Liver (tissue), 9 donors: ENCODE measurements around the gene NKTR. TPM values are rescaled to one million over a fixed set of nuclear protein-coding genes. Genes with fewer than 3 reads are reported as not detected.

ENCODE experiments used
- DNase-seq: peaks from one replicate; pipeline ENCODE4 v3.0.0-alpha.2; 2017; ENCODE audit warnings: low spot score
- H3K27ac ChIP-seq, 2 donors: one replicate each; pipeline ENCODE4 v1.7.0; 2013; ENCODE audit warnings: inconsistent platforms in 2 of 2, low read length in 2 of 2, control low read depth in 1 of 2, low read depth in 1 of 2, mild to moderate bottlenecking in 1 of 2
- H3K27me3 ChIP-seq, 4 donors: one replicate each; pipeline versions ENCODE4 v1.6.1 to v1.7.0; 2013; ENCODE audit warnings: low read length in 3 of 4, inconsistent platforms in 1 of 4, mild to moderate bottlenecking in 1 of 4, moderate library complexity in 1 of 4; ENCODE audit not compliant: control insufficient read depth in 4 of 4, insufficient read depth in 4 of 4
- H3K36me3 ChIP-seq, 4 donors: one replicate each; pipeline versions ENCODE4 v1.6.1 to v1.7.0; 2013; ENCODE audit warnings: low read length in 3 of 4, mild to moderate bottlenecking in 3 of 4, low read depth in 1 of 4, moderate library complexity in 1 of 4; ENCODE audit not compliant: control insufficient read depth in 4 of 4, insufficient read depth in 3 of 4
- H3K4me1 ChIP-seq, 4 donors: one replicate each; pipeline versions ENCODE4 v1.6.1 to v1.7.0; 2013; ENCODE audit warnings: low read length in 3 of 4, mild to moderate bottlenecking in 3 of 4, moderate library complexity in 1 of 4; ENCODE audit not compliant: control insufficient read depth in 4 of 4, insufficient read depth in 4 of 4
- H3K4me3 ChIP-seq, 3 donors: one replicate each; pipeline versions ENCODE4 v1.6.1 to v1.7.0; 2013; ENCODE audit warnings: low read length in 3 of 3, control low read depth in 1 of 3, low read depth in 1 of 3, mild to moderate bottlenecking in 1 of 3
- H3K9ac ChIP-seq, 2 donors: one replicate each; pipeline ENCODE4 v1.7.0; 2013; ENCODE audit warnings: low read length in 2 of 2, mild to moderate bottlenecking in 2 of 2, moderate library complexity in 2 of 2, control low read depth in 1 of 2, low read depth in 1 of 2
- H3K9me3 ChIP-seq, 4 donors: one replicate each; pipeline versions ENCODE4 v1.6.1 to v1.7.0; 2013; ENCODE audit warnings: low read length in 3 of 4; ENCODE audit not compliant: control insufficient read depth in 4 of 4
- ATF3 ChIP-seq: IDR thresholded peaks from 2 replicates; pipeline ENCODE4 v1.6.1; 2016; ENCODE audit warnings: antibody characterized with exemption
- CTCF ChIP-seq: fragments of 150-350 bp; IDR thresholded peaks from 2 replicates; pipeline ENCODE4 v1.5.1; 2017; ENCODE audit warnings: improper control_type of control experiment, low read depth, low read length; ENCODE audit not compliant: missing input control
- FOXA1 ChIP-seq: IDR thresholded peaks from 2 replicates; pipeline ENCODE4 v1.6.1; 2016; ENCODE audit warnings: antibody characterized with exemption
- FOXA2 ChIP-seq: IDR thresholded peaks from 2 replicates; pipeline ENCODE4 v1.6.1; 2016; ENCODE audit warnings: antibody characterized with exemption
- GABPA ChIP-seq, 2 donors: IDR thresholded peaks in 1 of 2; conservative IDR thresholded peaks in 1 of 2; 2 replicates each; pipeline ENCODE4 v1.6.1; 2016; ENCODE audit warnings: antibody characterized with exemption in 2 of 2, mild to moderate bottlenecking in 1 of 2, moderate library complexity in 1 of 2
- HNF4A ChIP-seq, 2 donors: conservative IDR thresholded peaks; 2 replicates each; pipeline ENCODE4 v1.6.1; 2016; ENCODE audit warnings: antibody characterized with exemption in 2 of 2, mild to moderate bottlenecking in 2 of 2
- HNF4G ChIP-seq: IDR thresholded peaks from 2 replicates; pipeline ENCODE4 v1.6.1; 2016; ENCODE audit warnings: antibody characterized with exemption
- JUND ChIP-seq, 2 donors: IDR thresholded peaks; 2 replicates each; pipeline ENCODE4 v1.6.1; 2016; ENCODE audit warnings: antibody characterized with exemption in 2 of 2
- MAX ChIP-seq: IDR thresholded peaks from 2 replicates; pipeline ENCODE4 v1.6.1; 2016; ENCODE audit warnings: antibody characterized with exemption
- NR2F2 ChIP-seq: IDR thresholded peaks from 2 replicates; pipeline ENCODE4 v1.6.1; 2016; ENCODE audit warnings: antibody characterized with exemption
- RAD21 ChIP-seq, 2 donors: IDR thresholded peaks; 2 replicates each; pipeline ENCODE4 v1.6.1; 2016; ENCODE audit warnings: antibody characterized with exemption in 2 of 2, mild to moderate bottlenecking in 2 of 2
- REST ChIP-seq: IDR thresholded peaks from 2 replicates; pipeline ENCODE4 v1.6.1; 2016; ENCODE audit warnings: antibody characterized with exemption, mild to moderate bottlenecking
- RXRA ChIP-seq, 2 donors: IDR thresholded peaks; 2 replicates each; pipeline ENCODE4 v1.6.1; 2017 to 2018; ENCODE audit warnings: antibody characterized with exemption in 2 of 2, mild to moderate bottlenecking in 1 of 2
- ZBTB33 ChIP-seq: IDR thresholded peaks from 2 replicates; pipeline ENCODE4 v1.6.1; 2016; ENCODE audit warnings: antibody characterized with exemption
- WGBS: extraction: QIAGEN DNeasy Blood & Tissue Kit; methylation state at CpG from one replicate; pipeline ENCODE4 v1.1.7; 2013; 5-methylcytosine and 5-hydroxymethylcytosine counted together
- polyA plus RNA-seq, 2 donors: library from polyadenylated mRNA; stranded (reverse) in 1 of 2; unstranded in 1 of 2; fragments of 200-250 nt in 1 of 2; fragments of >200 nt in 1 of 2; fragmentation: Nextera tagmentation in 1 of 2; extraction: Ambion mirVana in 1 of 2; gene quantifications; one replicate each; pipeline versions ENCODE4 v1.2.1 to v1.2.3, GENCODE V29; 2013 to 2015
- total RNA-seq, 2 donors: library from RNA; depleted of rRNA; stranded (reverse); fragments of >200 nt; gene quantifications; one replicate each; pipeline ENCODE4 v1.2.3, GENCODE V29; 2014
- donor health status: healthy.
- donor health status: healthy.
- donor health status: healthy.
- donor health status: healthy.
- donor health status: healthy.

NKTR gene
- total and polyA plus RNA-seq, 4 donors, result 5.8 to 75.5 (median 28.1) TPM

GRCh38 chr3:42652251-42652610, 51.7 kb downstream of the NKTR start (continued):
- TF ChIP-seq ZBTB33, result no peak
- TF ChIP-seq HNF4G, result no peak
- TF ChIP-seq CTCF, result no peak

- Histone ChIP-seq H3K9ac (no peak overlapping the region), H3K27ac (peak overlapping the region; percentile 3 to 5), H3K4me3 (peak overlapping the region in 1 of 3 donors; percentile 89), H3K36me3 (peaks cover 0 to 8% (median 4%) of the 10 kb centered on the region in 4 donors), H3K27me3 (no peaks in the 10 kb centered on the region), H3K4me1 (peaks cover 5 to 15% (median 11%) of the 10 kb centered on the region in 4 donors), H3K9me3 (no peaks in the 10 kb centered on the region)
- peak; percentile 34 for DNase-seq
- WGBS, result 63% methylated on average over 7 of the region's 7 CpGs
- TF ChIP-seq HNF4A (conservative IDR thresholded peaks at IDR 0.05) (no peak), JUND (IDR thresholded peaks at IDR 0.05) (peak in 1 of 2 donors; percentile 9)
These were observed 52.3 kb downstream of the NKTR start for GRCh38 chr3:42652611-42653302.

GRCh38 chr3:42653303-42653559, 52.7 kb downstream of the NKTR start:
- H3K9ac ChIP-seq, result no peak overlapping the region
- H3K27me3 ChIP-seq, result no peaks in the 10 kb centered on the region
- peaks cover under 1 to 5% (median 3%) of the 10 kb centered on the region in 4 donors for H3K36me3 ChIP-seq
- 59% methylated on average over 3 of the region's 3 CpGs for WGBS
- H3K27ac ChIP-seq, result peak overlapping the region; percentile 3 to 5
- TF ChIP-seq NR2F2 (no peak), FOXA2 (no peak), ZBTB33 (no peak), RXRA (IDR thresholded peaks at IDR 0.05) (no peak), JUND (IDR thresholded peaks at IDR 0.05) (no peak), ATF3 (no peak), CTCF (no peak), MAX (no peak), HNF4G (no peak), RAD21 (IDR thresholded peaks at IDR 0.05) (no peak), REST (no peak), HNF4A (conservative IDR thresholded peaks at IDR 0.05) (no peak), FOXA1 (no peak), GABPA (IDR thresholded peaks at IDR 0.05 in 1 of 2, conservative IDR thresholded peaks at IDR 0.05 in 1 of 2) (no peak)
- peak overlapping the region in 1 of 3 donors; percentile 89 for H3K4me3 ChIP-seq
- peaks cover 5 to 15% (median 11%) of the 10 kb centered on the region in 4 donors for H3K4me1 ChIP-seq
- H3K9me3 ChIP-seq, result no peaks in the 10 kb centered on the region
- no peak for DNase-seq
